Muscle of back (tissue), 11 donors: ENCODE results near the gene FAM240A. TPM values are rescaled to one million over a fixed set of nuclear protein-coding genes. Genes with fewer than 3 reads are reported as not detected.

Source experiments
- DNase-seq, 3 donors: peaks; one replicate each; pipeline versions ENCODE4 v3.0.0 to v3.0.0-alpha.2; 2013
- polyA plus RNA-seq, 10 donors: library from polyadenylated mRNA; unstranded; fragments of 120-200 nt; gene quantifications; one replicate each; pipeline ENCODE4 v1.2.1, GENCODE V29; 2013; ENCODE audit not compliant: insufficient read length in 10 of 10

Gene FAM240A
- polyA plus RNA-seq, 10 donors, result 0.13 to 0.41 (median 0.27) TPM

GRCh38 chr3:46661776-46662766, 49.7 kb downstream of the FAM240A start:
- DNase-seq, result no peak

- peak; percentile 63 to 92 (median 75) for DNase-seq
These were observed 50.6 kb downstream of the FAM240A start for GRCh38 chr3:46662771-46663551.

- peak in 1 of 3 donors; percentile 73 for DNase-seq
These were observed 51.3 kb downstream of the FAM240A start for GRCh38 chr3:46663591-46664135.

- no peak for DNase-seq
These were observed 52.1 kb downstream of the FAM240A start for GRCh38 chr3:46664188-46664970.

- peak in 1 of 3 donors; percentile 0 for DNase-seq
These were observed 52.8 kb downstream of the FAM240A start for GRCh38 chr3:46664971-46665762.

- peak in 1 of 3 donors; percentile 7 for DNase-seq
These were observed 53.6 kb downstream of the FAM240A start for GRCh38 chr3:46665763-46666452.

GRCh38 chr3:46666453-46666845, 54.1 kb downstream of the FAM240A start:
- peak in 1 of 3 donors; percentile 5 for DNase-seq

GRCh38 chr3:46667061-46667621, 54.8 kb downstream of the FAM240A start:
- peak in 1 of 3 donors; percentile 8 for DNase-seq

- peak in 1 of 3 donors; percentile 1 for DNase-seq
These were observed 55.3 kb downstream of the FAM240A start for GRCh38 chr3:46667657-46668056.

GRCh38 chr3:46668116-46668515, 55.8 kb downstream of the FAM240A start:
- DNase-seq, result no peak

GRCh38 chr3:46668591-46668990, 56.3 kb downstream of the FAM240A start:
- DNase-seq, result peak in 1 of 3 donors; percentile 1

- peak in 1 of 3 donors; percentile 0 for DNase-seq
These were observed 57.1 kb downstream of the FAM240A start for GRCh38 chr3:46669191-46669999.

- peak in 1 of 3 donors; percentile 0 for DNase-seq
These were observed 57.9 kb downstream of the FAM240A start for GRCh38 chr3:46670000-46670890.

- no peak for DNase-seq
These were observed 58.6 kb downstream of the FAM240A start for GRCh38 chr3:46670891-46671427.

- no peak for DNase-seq
These were observed 59.4 kb downstream of the FAM240A start for GRCh38 chr3:46671541-46672348.

GRCh38 chr3:46672349-46672695, 60.0 kb downstream of the FAM240A start:
- DNase-seq, result no peak
